NCI-H345 treated with DMSO at 0.1 percent for 48 hours (cell line): ENCODE data around the gene GFRA4.

Source experiments
- DNase-seq: peaks from one replicate; lab custom pipeline; 2025; ENCODE audit not compliant: unreplicated experiment; lab: John Stamatoyannopoulos, UW

Gene GFRA4

GRCh38 chr20:3696200-3696599 is 33.0 kb upstream of the GFRA4 start:
- no peak for DNase-seq

- DNase-seq, result no peak
Observed at GRCh38 chr20:3694864-3695263, 31.7 kb upstream of the GFRA4 start.

GRCh38 chr20:3693376-3693775 is 30.2 kb upstream of the GFRA4 start:
- no peak for DNase-seq

DNA sequence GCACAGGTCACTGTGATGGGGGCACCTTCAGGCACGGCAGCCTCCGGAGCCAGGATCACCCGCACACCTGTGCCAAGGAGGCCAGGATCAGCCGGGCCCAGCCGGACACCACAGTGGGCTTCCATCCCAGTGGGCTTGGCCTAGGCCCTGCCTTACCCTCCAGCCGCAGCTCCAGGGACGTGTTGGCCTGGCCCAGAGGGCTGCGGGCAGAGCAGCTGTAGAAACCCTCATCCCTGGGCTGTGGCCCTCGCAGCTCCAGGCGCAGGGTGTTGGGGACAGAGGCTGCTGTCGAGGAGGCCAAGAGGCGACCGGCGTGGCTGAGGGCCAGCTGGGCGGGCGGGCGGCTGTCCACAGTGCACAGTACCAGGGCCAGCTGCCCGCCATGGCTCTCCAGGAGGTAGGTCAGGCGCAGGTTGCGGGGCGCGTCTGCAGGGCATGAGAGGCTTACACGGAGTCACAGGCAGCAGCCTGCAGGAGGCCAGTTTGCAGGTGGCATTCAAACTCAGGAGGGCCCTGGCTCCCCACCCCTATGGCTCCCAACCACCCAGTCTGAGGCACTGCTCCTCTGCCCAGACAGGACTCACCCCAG is 29.6 kb upstream of the GFRA4 start:
- DNase-seq, result no peak

- no peak for DNase-seq
Observed at GRCh38 chr20:3691897-3692296, 28.7 kb upstream of the GFRA4 start.

GRCh38 chr20:3691306-3691705 is 28.1 kb upstream of the GFRA4 start:
- no peak for DNase-seq

DNA sequence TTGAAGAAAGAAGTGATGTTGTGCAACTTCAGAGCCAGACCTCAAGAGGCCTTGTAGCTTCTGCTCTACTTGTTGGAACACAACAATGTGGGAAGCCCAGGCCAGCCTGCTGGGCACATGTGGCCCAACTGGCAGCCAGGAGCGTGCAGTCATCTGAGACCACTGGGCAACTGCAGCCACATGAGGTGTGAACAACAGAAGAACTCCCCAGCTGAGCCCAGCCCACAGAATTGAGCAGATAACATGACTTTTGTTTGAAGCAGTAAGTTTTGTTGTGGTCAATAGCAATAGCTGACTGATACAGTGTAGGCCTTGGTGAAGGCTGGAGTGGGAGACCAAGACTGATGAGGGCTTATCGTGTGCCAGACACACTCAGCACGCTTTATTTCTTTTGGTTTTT is 27.2 kb upstream of the GFRA4 start:
- DNase-seq, result no peak

DNA sequence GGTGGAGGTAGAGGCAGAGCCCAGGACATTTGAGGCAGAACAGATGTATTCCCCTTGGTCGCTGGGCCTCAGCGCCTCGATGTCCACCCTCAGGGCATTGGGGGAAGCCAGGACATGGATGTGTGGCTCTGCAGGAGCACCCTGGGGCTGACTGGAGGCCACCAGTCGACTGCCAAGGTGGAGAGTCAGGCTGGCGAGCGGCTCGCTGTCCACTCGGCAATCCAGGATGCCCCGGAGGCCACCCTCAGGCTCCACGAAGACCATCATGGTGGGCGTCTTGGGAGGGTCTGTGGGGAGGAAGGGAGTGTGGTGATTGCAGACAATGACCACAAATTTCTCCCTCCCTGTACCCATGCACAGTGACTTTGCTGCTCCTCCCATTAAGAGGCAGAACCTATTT is 26.8 kb upstream of the GFRA4 start:
- no peak for DNase-seq

DNA sequence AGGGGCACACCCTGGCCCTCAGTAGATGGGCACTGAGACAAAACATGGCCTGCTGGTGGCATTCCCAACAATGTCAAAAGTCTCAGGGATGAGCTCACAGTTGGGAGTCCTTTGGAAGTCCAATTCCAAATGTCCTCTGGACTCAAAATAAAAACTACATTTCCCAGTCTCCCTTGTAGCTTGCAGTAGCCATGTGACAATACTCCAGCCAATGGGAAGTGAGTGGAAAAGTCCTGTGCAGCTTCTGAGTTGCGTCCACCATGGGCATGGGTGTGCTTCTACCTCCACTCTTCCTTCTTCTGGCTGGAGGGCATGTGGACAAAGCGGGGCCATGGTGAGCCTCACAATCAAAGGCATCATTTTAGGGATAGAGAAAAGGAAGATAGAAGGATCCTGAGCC is 24.5 kb upstream of the GFRA4 start:
- no peak for DNase-seq

DNA sequence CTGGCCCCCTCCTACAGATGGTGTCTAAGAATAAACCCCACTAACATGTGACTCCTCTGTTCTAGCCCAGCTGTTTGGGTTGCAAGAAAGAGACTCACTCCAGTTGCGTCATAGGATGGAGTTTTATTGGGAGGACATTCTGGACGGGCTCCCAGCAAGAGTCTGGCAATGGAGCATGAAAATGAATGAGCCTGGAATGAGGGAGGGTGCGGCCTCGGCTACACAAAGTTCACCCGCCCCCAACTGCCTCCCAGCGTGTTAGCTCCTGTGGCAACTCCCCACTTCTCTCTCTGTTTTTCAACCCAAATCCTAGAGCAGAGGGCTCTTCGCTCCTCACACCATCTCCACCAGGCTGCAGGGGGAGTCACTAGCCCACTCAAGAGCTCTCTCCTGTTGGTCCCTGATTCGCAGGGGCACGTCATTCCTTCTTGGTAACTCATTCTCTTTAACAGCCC is 23.7 kb upstream of the GFRA4 start:
- no peak for DNase-seq

DNA sequence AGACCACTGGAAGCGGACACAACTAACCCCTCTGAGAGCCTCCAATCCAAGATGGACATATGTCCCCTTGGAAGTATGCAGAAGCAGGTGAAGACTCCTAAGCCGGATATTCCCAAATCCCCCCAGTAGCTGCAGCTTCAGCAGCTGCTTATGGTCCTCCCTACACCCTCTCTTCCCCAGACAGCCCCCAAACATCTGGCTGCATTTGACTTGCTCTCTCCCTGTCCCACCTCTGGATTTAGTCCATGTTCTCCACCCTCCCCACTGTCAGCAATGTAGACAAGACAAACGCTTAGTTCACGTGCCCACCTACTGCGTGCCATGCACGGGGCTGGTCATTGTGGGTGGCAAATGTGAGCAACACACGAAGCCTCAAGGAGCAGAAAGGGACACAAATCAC is 23.2 kb upstream of the GFRA4 start:
- DNase-seq, result no peak

GRCh38 chr20:3685341-3685740 is 22.1 kb upstream of the GFRA4 start:
- no peak for DNase-seq

- no peak for DNase-seq
Observed at GRCh38 chr20:3681931-3682781, 19.0 kb upstream of the GFRA4 start, which contains the start of gene ADAM33. TSS of gene ADAM33 (minus strand) at chr20:3682010. CDS start at chr20:3682004, 6 bp downstream.

- no peak for DNase-seq
Observed at GRCh38 chr20:3681352-3681930, 18.2 kb upstream of the GFRA4 start.

- DNase-seq, result no peak
Observed at GRCh38 chr20:3680701-3681351, 17.6 kb upstream of the GFRA4 start.

- DNase-seq, result no peak
Observed at GRCh38 chr20:3679749-3680700, 16.8 kb upstream of the GFRA4 start.

GRCh38 chr20:3678856-3679720 is 15.9 kb upstream of the GFRA4 start:
- no peak for DNase-seq

DNA sequence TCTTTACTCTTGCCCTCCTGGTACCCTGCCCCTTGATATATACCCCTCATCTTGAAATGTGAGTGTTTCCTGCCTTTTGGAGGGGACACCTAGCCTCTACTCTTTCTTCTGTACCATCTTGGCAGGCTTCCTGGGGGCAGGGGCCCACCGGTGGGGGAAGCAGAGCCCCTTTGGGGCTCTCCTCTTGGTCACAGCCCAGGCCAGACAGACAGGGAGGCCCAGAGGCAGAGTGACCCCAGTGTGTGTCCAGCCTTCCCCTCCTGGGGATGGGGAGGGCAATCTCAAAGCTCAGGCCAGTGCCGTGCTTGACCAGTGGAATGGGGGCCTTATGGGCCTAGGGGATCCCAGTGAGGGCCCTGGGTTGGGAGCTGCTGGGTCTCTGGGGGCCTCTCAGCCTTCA is 15.0 kb upstream of the GFRA4 start:
- no peak for DNase-seq

GRCh38 chr20:3677733-3678132 is 14.5 kb upstream of the GFRA4 start:
- DNase-seq, result no peak
